ENCODE data around the gene OTOP3.

DNA sequence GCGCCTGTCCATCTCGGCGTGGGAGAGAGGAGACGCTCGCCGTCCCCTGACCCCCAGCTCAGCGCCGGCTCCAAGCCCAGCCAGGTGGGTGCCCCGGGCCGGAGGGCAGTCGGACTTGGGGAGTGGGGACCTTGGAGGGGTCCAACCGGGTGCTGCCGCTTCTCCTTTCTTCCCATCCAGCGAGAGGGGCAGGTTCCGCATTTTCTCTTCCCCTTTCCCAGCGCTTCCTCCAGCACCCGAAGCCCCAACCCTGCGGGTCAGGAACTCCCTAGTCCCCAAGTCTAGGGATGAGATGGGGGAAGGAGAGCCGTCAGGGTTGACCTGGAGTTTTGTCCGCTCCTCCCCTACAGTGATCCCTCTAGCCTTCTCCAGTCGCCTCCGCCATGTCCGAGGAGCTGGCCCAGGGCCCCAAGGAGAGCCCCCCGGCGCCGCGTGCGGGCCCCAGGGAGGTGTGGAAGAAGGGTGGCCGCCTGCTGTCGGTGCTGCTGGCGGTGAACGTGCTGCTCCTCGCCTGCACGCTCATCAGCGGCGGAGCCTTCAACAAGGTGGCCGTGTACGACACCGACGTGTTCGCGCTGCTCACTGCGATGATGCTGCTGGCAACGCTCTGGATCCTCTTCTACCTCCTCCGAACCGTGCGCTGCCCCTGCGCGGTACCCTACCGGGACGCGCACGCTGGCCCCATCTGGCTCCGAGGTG, 11.3 kb upstream of the OTOP3 start, which contains the start of gene OTOP2:
- TF ChIP-seq, protein P1, sequence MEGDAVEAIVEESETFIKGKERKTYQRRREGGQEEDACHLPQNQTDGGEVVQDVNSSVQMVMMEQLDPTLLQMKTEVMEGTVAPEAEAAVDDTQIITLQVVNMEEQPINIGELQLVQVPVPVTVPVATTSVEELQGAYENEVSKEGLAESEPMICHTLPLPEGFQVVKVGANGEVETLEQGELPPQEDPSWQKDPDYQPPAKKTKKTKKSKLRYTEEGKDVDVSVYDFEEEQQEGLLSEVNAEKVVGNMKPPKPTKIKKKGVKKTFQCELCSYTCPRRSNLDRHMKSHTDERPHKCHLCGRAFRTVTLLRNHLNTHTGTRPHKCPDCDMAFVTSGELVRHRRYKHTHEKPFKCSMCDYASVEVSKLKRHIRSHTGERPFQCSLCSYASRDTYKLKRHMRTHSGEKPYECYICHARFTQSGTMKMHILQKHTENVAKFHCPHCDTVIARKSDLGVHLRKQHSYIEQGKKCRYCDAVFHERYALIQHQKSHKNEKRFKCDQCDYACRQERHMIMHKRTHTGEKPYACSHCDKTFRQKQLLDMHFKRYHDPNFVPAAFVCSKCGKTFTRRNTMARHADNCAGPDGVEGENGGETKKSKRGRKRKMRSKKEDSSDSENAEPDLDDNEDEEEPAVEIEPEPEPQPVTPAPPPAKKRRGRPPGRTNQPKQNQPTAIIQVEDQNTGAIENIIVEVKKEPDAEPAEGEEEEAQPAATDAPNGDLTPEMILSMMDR (IDR thresholded peaks at IDR 0.05) = no peak
- TF ChIP-seq POLR2AphosphoS5 (IDR thresholded peaks at IDR 0.05) = no peak
- no peak for TF ChIP-seq POLR2A (IDR thresholded peaks at IDR 0.05)
- TF ChIP-seq EP300 (IDR thresholded peaks at IDR 0.05) = no peak
